AG08395 (cell line): ENCODE data around the gene BEND7.
"Not testable (repeated sequence)": the region's sequence is repeated elsewhere in the genome, so short reads cannot be mapped to it uniquely, and the experiment has no call there.

Experiments used
- DNase-seq: peaks from one replicate; pipeline ENCODE4 v3.0.0; 2012; ENCODE audit warnings: mixed read lengths, low spot score

Gene BEND7

GRCh38 chr10:13483073-13483472 lies 45.7 kb downstream of the BEND7 start:
- DNase-seq, result no peak

GRCh38 chr10:13481690-13482089 lies 47.1 kb downstream of the BEND7 start:
- DNase-seq, result no peak

- DNase-seq, result no peak
These were observed 53.7 kb downstream of the BEND7 start for GRCh38 chr10:13475124-13475523.

- no peak for DNase-seq
These were observed 54.8 kb downstream of the BEND7 start for GRCh38 chr10:13473986-13474385.

- no peak for DNase-seq
These were observed 56.5 kb downstream of the BEND7 start for GRCh38 chr10:13472359-13472758.

GRCh38 chr10:13470270-13470669 lies 58.5 kb downstream of the BEND7 start:
- DNase-seq, result no peak

GRCh38 chr10:13462551-13462950 lies 66.3 kb downstream of the BEND7 start:
- peak; percentile 12 for DNase-seq

- DNase-seq, result no peak
These were observed 70.2 kb downstream of the BEND7 start for GRCh38 chr10:13458687-13459012.

GRCh38 chr10:13457958-13458686 lies 70.7 kb downstream of the BEND7 start:
- DNase-seq, result peak; percentile 15

GRCh38 chr10:13453896-13454295 lies 74.9 kb downstream of the BEND7 start:
- DNase-seq, result no peak

GRCh38 chr10:13450069-13450468 lies 78.7 kb downstream of the BEND7 start:
- DNase-seq, result peak; percentile 78

- DNase-seq, result no peak
These were observed 79.5 kb downstream of the BEND7 start for GRCh38 chr10:13449296-13449695.

- no peak for DNase-seq
These were observed 80.6 kb downstream of the BEND7 start for GRCh38 chr10:13448216-13448615.

GRCh38 chr10:13445656-13446400 lies 83.0 kb downstream of the BEND7 start:
- DNase-seq, result no peak

- DNase-seq, result no peak
These were observed 87.3 kb downstream of the BEND7 start for GRCh38 chr10:13441476-13441875.

- peak; percentile 71 for DNase-seq
These were observed 88.4 kb downstream of the BEND7 start for GRCh38 chr10:13440185-13441061.

GRCh38 chr10:13439313-13440184 lies 89.3 kb downstream of the BEND7 start:
- DNase-seq, result peak; percentile 22

GRCh38 chr10:13437026-13437555 lies 91.7 kb downstream of the BEND7 start:
- no peak for DNase-seq

- DNase-seq, result not testable (repeated sequence)
These were observed 100.9 kb downstream of the BEND7 start for GRCh38 chr10:13427943-13428342.

- no peak for DNase-seq
These were observed 103.4 kb downstream of the BEND7 start for GRCh38 chr10:13425397-13425796.

GRCh38 chr10:13422800-13423199 lies 106.0 kb downstream of the BEND7 start:
- DNase-seq, result no peak
